ENCODE results near the gene GTF3C4.

GRCh38 chr9:132674485-132674884, 4.2 kb downstream of the GTF3C4 start:
- TF ChIP-seq CTCF (IDR thresholded peaks at IDR 0.05) = no peak
- TF ChIP-seq POLR2A (IDR thresholded peaks at IDR 0.05) = no peak
- TF ChIP-seq EP300 (IDR thresholded peaks at IDR 0.05) = no peak
- TF ChIP-seq POLR2AphosphoS5 (IDR thresholded peaks at IDR 0.05) = no peak
